IMR-90 (cell line): ENCODE results near the gene IHH.

ENCODE experiments used
- BHLHE40 ChIP-seq: fragments of 150-350 bp; IDR thresholded peaks from 2 replicates; pipeline ENCODE4 v1.6.1; 2016; ENCODE audit warnings: mild to moderate bottlenecking, low read depth, low read length
- CHD1 ChIP-seq: IDR thresholded peaks from 2 replicates; pipeline ENCODE4 v1.6.1; 2012; ENCODE audit warnings: low read depth, low read length, improper control_type of control experiment
- MAFK ChIP-seq: IDR thresholded peaks from 2 replicates; pipeline ENCODE4 v1.6.1; 2012; ENCODE audit warnings: low read depth, low read length, improper control_type of control experiment
- MXI1 ChIP-seq: IDR thresholded peaks from 2 replicates; pipeline ENCODE4 v1.6.1; 2012; ENCODE audit warnings: low read depth, mild to moderate bottlenecking, low read length, moderate library complexity, borderline replicate concordance
- POLR2A ChIP-seq: IDR thresholded peaks from 2 replicates; pipeline ENCODE4 v1.6.1; 2012; ENCODE audit warnings: mild to moderate bottlenecking, low read depth, low read length
- RAD21 ChIP-seq: IDR thresholded peaks from 2 replicates; pipeline ENCODE4 v1.6.1; 2012; ENCODE audit warnings: low read length, improper control_type of control experiment
- SMC3 ChIP-seq: fragments of 150-350 bp; IDR thresholded peaks from 2 replicates; pipeline ENCODE4 v1.6.1; 2016; ENCODE audit warnings: low read depth, mild to moderate bottlenecking, antibody characterized with exemption, low read length, moderate library complexity
- TF ChIP-seq, protein P1 (sequence below): conservative IDR thresholded peaks from 2 replicates; pipeline ENCODE4 v1.5.1; 2012; ENCODE audit warnings: mild to moderate bottlenecking, low read depth, low read length, improper control_type of control experiment

DNA sequence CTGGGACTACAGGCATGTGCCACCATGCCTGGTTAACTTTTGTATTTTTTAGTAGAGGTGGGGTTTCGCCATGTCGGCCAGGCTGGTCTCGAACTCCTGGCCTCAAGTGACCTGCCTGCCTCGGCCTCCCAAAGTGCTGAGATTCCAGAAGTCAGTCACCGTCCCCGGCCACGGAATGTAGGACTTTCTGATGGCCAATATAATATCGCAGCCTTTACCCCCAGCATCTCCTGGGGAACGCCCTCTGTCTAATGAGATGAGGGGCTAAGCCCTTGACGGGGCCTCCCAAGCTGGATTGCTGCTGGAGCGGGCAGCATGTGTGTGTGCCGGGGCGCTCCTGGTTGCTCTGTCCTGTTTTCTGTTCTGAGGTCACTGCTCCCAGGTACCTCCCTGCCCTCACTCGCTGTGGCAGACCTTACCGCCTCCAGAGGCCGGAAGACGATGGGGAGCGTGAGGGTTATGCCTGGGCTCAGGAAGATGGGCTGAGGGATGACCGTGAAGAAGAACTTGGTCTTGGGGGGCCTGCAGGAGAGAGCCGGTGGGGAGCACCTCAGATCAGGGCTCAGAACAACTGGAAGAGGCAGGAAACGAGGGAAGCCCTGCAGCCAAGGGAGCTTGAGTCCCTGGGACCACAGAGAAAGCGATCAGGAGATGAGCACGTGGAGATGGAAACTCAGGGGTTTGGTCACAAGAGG lies 28.5 kb downstream of the IHH start:
- TF ChIP-seq POLR2A (no peak), SMC3 (no peak), CHD1 (no peak), BHLHE40 (no peak), RAD21 (no peak), MXI1 (no peak), MAFK (no peak)
- TF ChIP-seq, protein P1, sequence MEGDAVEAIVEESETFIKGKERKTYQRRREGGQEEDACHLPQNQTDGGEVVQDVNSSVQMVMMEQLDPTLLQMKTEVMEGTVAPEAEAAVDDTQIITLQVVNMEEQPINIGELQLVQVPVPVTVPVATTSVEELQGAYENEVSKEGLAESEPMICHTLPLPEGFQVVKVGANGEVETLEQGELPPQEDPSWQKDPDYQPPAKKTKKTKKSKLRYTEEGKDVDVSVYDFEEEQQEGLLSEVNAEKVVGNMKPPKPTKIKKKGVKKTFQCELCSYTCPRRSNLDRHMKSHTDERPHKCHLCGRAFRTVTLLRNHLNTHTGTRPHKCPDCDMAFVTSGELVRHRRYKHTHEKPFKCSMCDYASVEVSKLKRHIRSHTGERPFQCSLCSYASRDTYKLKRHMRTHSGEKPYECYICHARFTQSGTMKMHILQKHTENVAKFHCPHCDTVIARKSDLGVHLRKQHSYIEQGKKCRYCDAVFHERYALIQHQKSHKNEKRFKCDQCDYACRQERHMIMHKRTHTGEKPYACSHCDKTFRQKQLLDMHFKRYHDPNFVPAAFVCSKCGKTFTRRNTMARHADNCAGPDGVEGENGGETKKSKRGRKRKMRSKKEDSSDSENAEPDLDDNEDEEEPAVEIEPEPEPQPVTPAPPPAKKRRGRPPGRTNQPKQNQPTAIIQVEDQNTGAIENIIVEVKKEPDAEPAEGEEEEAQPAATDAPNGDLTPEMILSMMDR: no peak
